Hepatic stellate cell (primary cell): ENCODE results near the gene SLC37A3.
"Not testable (repeated sequence)": the region's sequence is repeated elsewhere in the genome, so short reads cannot be mapped to it uniquely, and the experiment has no call there.

Source experiments
- DNase-seq: peaks from one replicate; pipeline ENCODE4 v3.0.0; 2011; ENCODE audit warnings: low spot score

SLC37A3 gene

GRCh38 chr7:140347218-140347617 is 51.1 kb downstream of the SLC37A3 start:
- no peak for DNase-seq

GRCh38 chr7:140345426-140345825 is 52.9 kb downstream of the SLC37A3 start:
- no peak for DNase-seq

- no peak for DNase-seq
These were observed 55.4 kb downstream of the SLC37A3 start for GRCh38 chr7:140342727-140343514.

DNA sequence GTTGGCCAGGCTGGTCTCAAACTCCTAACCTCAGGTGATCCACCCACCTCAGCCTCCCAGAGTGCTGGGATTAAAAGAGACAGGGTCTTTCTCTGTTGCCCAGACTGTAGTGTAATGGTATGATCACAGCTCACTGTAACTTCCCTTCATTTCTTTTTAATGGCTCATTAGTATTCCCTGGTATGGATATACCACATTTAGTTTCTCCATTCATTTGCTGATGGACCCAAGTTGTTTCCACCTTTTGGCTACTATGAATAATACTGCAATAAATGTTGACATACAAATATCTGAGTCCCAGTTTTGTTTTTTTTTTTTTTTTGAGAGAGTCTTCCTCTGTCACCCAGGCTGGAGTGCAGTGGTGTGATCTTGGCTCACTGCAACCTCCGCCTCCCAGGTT is 59.4 kb downstream of the SLC37A3 start:
- not testable (repeated sequence) for DNase-seq

DNA sequence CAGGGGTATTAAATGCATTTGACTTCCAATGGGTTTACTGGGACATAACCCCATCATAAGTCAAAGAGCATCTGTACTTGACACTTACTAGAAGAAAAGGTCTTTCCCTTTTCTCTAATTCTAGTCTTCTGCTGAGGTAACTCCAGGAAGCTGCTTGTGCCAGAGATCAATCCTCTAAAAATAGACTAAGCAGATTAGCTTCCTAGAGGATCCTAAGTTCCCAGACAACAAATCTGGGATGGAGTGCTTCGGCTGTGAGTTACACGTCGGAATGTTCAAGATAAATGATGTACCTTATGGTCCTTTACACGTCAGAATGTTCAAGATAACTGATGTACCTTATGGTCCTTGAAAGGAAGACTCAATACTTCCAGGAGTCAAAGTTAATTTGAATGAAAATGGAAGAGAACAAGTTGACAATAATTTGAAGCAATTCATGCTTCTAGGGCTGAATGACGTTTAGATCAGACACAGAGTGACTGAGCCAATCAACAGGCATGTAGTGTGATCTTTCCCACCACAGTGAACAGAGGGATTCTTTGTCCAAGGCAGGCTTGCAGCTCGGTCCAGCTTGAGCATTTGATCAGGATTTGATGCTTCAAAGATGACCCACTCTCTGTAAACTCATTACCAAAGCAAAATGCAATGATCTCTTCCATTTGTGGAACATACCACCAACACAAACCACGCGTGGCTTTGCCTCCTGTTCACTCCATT is 63.8 kb downstream of the SLC37A3 start:
- no peak for DNase-seq

DNA sequence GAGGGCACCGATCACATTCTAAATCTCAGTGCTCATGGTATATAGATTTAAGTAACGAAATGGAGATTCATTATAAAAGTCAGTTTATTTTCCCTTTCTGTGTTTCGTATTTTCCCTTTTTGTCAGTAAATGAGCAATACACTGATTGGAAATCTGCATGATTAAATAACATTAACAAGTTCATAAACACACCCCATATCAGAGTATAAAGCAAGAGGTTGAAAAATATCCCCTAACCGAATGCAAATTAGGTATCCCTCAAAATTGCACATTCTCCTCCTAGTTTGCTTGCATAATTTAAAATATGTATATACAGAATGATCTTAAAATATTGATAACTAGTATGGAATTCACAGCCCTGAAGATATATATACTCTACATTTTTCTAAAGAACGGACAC is 64.6 kb downstream of the SLC37A3 start:
- no peak for DNase-seq

DNA sequence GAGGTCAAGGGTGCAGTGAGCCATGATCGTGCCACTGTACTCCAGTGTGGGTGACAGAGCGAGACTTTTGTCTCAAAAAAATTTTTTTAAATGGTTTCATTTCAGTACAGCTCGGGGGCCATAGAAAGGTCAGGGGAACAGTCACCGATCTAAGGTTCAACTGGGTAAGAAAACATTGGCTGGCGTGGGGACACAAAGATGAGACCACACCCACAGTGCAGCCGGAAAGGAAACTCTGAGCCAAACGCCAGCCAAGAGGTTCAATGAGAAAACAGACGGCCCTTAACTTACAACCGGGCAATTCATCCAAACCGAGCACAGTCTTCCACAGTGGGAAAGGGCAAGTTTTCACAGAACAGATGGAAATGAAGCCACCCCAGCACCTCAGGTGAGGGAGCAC is 65.1 kb downstream of the SLC37A3 start:
- no peak for DNase-seq

DNA sequence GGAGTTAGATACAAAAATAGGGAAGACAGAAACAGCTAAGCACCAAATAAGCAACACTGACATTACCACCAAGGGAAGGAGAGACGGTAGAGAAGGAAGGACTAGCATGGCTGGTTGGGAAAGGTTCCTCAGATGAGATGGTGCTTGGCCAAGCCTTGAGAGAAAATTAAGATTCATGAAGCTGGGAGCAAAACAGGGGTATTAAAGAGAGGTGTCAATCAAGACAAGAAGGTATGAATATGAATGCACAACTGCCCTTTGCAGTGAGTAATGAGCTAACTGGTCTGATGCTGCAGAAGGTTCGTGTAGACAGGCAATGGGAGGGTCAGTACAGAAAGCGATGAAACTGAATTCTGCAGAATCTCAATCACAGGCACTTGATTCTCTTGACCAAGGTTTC is 67.7 kb downstream of the SLC37A3 start:
- DNase-seq = no peak

GRCh38 chr7:140330128-140330527 is 68.2 kb downstream of the SLC37A3 start:
- DNase-seq = no peak

- DNase-seq = no peak
These were observed 71.1 kb downstream of the SLC37A3 start for GRCh38 chr7:140327261-140327661.

GRCh38 chr7:140326116-140326928 is 72.0 kb downstream of the SLC37A3 start:
- peak; percentile 77 for DNase-seq

- DNase-seq = no peak
These were observed 72.7 kb downstream of the SLC37A3 start for GRCh38 chr7:140325600-140325999.

GRCh38 chr7:140324714-140325113 is 73.6 kb downstream of the SLC37A3 start:
- DNase-seq = no peak

- DNase-seq = no peak
These were observed 75.6 kb downstream of the SLC37A3 start for GRCh38 chr7:140322759-140323158.

- not testable (repeated sequence) for DNase-seq
These were observed 78.3 kb downstream of the SLC37A3 start for GRCh38 chr7:140320078-140320477.

- no peak for DNase-seq
These were observed 80.3 kb downstream of the SLC37A3 start for GRCh38 chr7:140317999-140318398.

GRCh38 chr7:140317597-140317996 is 80.7 kb downstream of the SLC37A3 start:
- no peak for DNase-seq

- DNase-seq = peak; percentile 63
These were observed 82.1 kb downstream of the SLC37A3 start for GRCh38 chr7:140316165-140316661.

DNA sequence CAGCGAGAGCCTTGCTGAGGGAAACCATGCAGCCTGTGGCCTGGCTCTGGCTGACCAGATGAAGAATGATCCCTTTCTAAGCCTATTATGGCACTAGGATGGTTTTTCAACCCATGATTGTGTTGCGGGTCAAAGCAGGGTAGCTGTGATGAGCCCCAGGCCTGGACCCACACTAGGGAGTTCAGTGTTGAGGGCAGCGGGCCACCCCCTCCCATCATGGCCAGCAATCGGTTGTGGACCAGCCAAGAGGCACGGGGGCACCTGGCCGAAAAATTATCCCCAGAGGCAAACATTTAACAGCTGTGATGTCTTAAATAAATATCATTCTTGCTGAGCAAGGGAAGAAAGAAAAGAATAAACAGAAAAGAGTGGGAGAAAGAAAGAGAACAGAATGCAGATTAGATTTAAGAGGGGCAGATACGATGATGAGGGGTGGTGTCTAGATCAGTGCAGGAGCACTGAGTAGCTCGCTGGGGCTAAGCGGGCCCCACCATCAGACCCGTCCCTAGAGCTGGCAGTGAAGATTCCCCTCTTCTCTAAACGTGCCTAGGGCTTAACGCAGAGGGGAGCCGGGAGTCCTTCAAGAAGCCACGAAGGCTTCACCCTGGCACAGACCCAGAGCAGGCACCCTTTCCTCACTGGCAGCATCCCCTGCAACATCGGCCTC is 82.7 kb downstream of the SLC37A3 start:
- DNase-seq = no peak

DNA sequence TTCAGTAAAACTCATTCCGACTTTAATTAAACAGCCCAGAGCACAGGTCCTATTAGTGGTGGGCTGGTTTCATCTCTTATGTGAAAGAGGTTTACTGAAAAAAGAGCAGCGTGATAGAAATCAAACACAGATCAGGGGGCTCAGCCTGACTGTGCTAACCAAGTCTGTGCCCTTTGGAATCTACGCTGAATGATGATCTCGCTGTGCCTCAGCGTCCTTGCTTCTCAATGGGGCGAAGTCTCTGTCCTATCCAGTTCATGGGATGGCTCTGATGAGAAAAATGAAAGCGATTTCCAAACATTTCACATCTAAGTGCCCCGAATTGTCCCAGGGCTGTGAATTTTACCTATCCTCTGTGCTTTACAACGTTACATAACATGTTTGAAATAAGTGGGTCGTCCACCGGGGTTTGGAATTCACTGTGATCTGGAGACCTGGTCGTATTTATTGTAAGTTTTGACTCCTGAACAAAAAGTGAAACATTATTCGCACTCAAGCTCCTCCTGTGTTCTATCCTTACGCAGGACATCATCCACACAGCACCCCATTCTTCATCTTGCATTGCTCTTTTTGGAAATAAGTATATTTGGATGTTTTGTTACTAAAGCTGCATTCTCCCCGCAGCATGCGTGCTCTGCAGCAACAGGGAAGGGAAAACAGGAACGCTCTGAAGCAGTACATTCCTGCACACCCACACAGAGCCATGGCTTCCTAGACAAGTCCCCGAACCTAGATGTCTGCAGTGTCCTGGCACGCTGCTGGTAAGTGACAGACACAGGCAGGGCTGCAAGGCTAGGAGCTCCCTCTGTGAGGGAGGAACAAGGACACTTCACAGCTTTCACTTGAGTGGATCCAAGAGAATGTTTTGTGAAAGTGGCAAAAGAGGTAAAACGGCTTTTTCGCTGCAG is 83.5 kb downstream of the SLC37A3 start:
- no peak for DNase-seq
